K562 (cell line): ENCODE measurements around the gene LTO1. TPM values are rescaled to one million over a fixed set of nuclear protein-coding genes. Genes with fewer than 3 reads are reported as not detected.

Source experiments
- ATAC-seq: fragments of 200-7000 bp; cut with Tn5 transposase; 3 replicates; pipeline ENCODE4 v1.9.1; 2020; ENCODE audit warnings: moderate library complexity
- BruUV-seq: library from RNA; stranded (reverse); fragments of 400-500 nt; replicated peaks from 2 replicates; lab custom pipeline; 2021; lab: Mats Ljungman, UMichigan
- CTCF ChIA-PET: fragments of 300-600 bp; formaldehyde crosslinking; extraction: SDS; loops from one replicate; lab custom pipeline; 2021; ENCODE audit warnings: low intra/inter-chr PET ratio; lab: Yijun Ruan, JAX
- POLR2A ChIA-PET: fragments of 300-600, 350-650 bp; sonication (Branson Sonifier 250); formaldehyde crosslinking; extraction: SDS; loops from one replicate; lab custom pipeline; 2021; ENCODE audit warnings: antibody characterized with exemption, inconsistent platforms; lab: Yijun Ruan, JAX
- DNase-seq, 4 experiments: peaks; one replicate each; pipeline versions ENCODE4 v3.0.0 to v3.0.0-alpha.2; 2011 to 2018; ENCODE audit warnings: low spot score in 3 of 4, mixed read lengths in 3 of 4; ENCODE audit errors: extremely low read depth in 1 of 4
- FAIRE-seq: peaks from 2 replicates; lab custom pipeline; 2011; peaks lifted over from hg19 to GRCh38; lab: Jason Lieb, UNC
- H2AFZ ChIP-seq: 2 replicates; pipeline ENCODE4 v1.6.0; 2011; ENCODE audit warnings: low read depth, low read length, control low read depth, inconsistent platforms
- H3K27ac ChIP-seq: fragments of 200-600 bp; 3 replicates; pipeline ENCODE4 v1.8.0; 2011; ENCODE audit warnings: low read depth, mild to moderate bottlenecking, control low read depth, inconsistent platforms, low read length, moderate library complexity, mixed read lengths; ENCODE audit errors: extremely low read depth
- H3K27me3 ChIP-seq, 2 experiments: fragments of 300-600 bp in 1 of 2; 2 replicates in 1 of 2; 3 replicates in 1 of 2; pipeline versions ENCODE4 v1.6.0 to v1.8.0; 2011; ENCODE audit warnings: inconsistent platforms in 2 of 2, low read length in 2 of 2, mild to moderate bottlenecking in 1 of 2, mixed read lengths in 1 of 2, moderate library complexity in 1 of 2; ENCODE audit not compliant: control insufficient read depth in 2 of 2, insufficient read depth in 2 of 2
- H3K36me3 ChIP-seq: fragments of 300-600 bp; 3 replicates; pipeline ENCODE4 v1.8.0; 2011; ENCODE audit warnings: mild to moderate bottlenecking, low read length, inconsistent platforms; ENCODE audit not compliant: control insufficient read depth, insufficient read depth
- H3K4me1 ChIP-seq, 2 experiments: fragments of 200-600 bp in 1 of 2; replicated peaks in 1 of 2; 2 replicates in 1 of 2; 3 replicates in 1 of 2; pipeline versions ENCODE4 v1.5.1 to v1.8.0; 2011; ENCODE audit warnings: inconsistent platforms in 2 of 2, low read length in 2 of 2, mild to moderate bottlenecking in 1 of 2, mixed read lengths in 1 of 2, moderate library complexity in 1 of 2; ENCODE audit not compliant: control insufficient read depth in 2 of 2, insufficient read depth in 2 of 2
- H3K4me2 ChIP-seq: 2 replicates; pipeline ENCODE4 v1.6.1; 2011; ENCODE audit warnings: low read length, control low read depth, inconsistent platforms, mixed read lengths; ENCODE audit not compliant: insufficient read depth
- H3K4me3 ChIP-seq: fragments of 200-600 bp; sonication (generic), shearing (Covaris generic); 2 replicates; pipeline ENCODE4 v1.5.1; 2016; ENCODE audit warnings: control low read depth, inconsistent platforms
- H3K79me2 ChIP-seq: fragments of 200-600 bp; 3 replicates; pipeline ENCODE4 v1.8.0; 2011; ENCODE audit warnings: low read length, inconsistent platforms; ENCODE audit not compliant: control insufficient read depth, insufficient read depth
- H3K9ac ChIP-seq, 2 experiments: 2 replicates each; pipeline versions ENCODE4 v1.6.0 to v1.6.1; 2011; ENCODE audit warnings: low read depth in 2 of 2, low read length in 2 of 2, control low read depth in 1 of 2, inconsistent platforms in 1 of 2, mild to moderate bottlenecking in 1 of 2, mixed read lengths in 1 of 2; ENCODE audit not compliant: insufficient read depth in 1 of 2
- H3K9me1 ChIP-seq: one replicate; pipeline ENCODE4 v1.6.0; 2011; ENCODE audit warnings: inconsistent platforms, mild to moderate bottlenecking, low read length, moderate library complexity; ENCODE audit not compliant: control insufficient read depth, insufficient read depth
- H3K9me3 ChIP-seq: replicated peaks from 2 replicates; pipeline ENCODE4 v1.5.1; 2011; ENCODE audit warnings: low read depth, low read length, inconsistent platforms; ENCODE audit not compliant: control insufficient read depth, insufficient read depth
- H4K20me1 ChIP-seq: replicated peaks from 2 replicates; pipeline ENCODE4 v1.6.1; 2011; ENCODE audit warnings: low read length, inconsistent platforms, mixed read lengths; ENCODE audit not compliant: control insufficient read depth, insufficient read depth
- BRF2 ChIP-seq: IDR thresholded peaks from 3 replicates; pipeline ENCODE4 v1.6.1; 2011; ENCODE audit warnings: borderline replicate concordance, mild to moderate bottlenecking; ENCODE audit not compliant: insufficient read length, insufficient read depth
- CTCF ChIP-seq, 3 experiments: IDR thresholded peaks in 2 of 3; conservative IDR thresholded peaks in 1 of 3; 2 replicates each; pipeline ENCODE4 v1.5.1; 2011 to 2012; ENCODE audit warnings: low read length in 3 of 3, mild to moderate bottlenecking in 3 of 3, control low read depth in 2 of 3, improper control_type of control experiment in 1 of 3, inconsistent platforms in 1 of 3, low read depth in 1 of 3, mixed read lengths in 1 of 3, moderate library complexity in 1 of 3; ENCODE audit not compliant: insufficient read depth in 2 of 3
- FOXA1 ChIP-seq: fragments of 450-650 bp; IDR thresholded peaks from 2 replicates; pipeline ENCODE4 v1.6.1; 2016; ENCODE audit warnings: mild to moderate bottlenecking, borderline replicate concordance
- GATA2 ChIP-seq: sonication (generic); formaldehyde crosslinking; IDR thresholded peaks from 2 replicates; pipeline ENCODE4 v1.4.0; 2020; ENCODE audit warnings: mild to moderate bottlenecking, missing genetic modification reagents
- GATAD2B ChIP-seq: fragments of 450-650 bp; IDR thresholded peaks from 2 replicates; pipeline ENCODE4 v1.6.1; 2017; ENCODE audit warnings: mild to moderate bottlenecking, borderline replicate concordance
- RAD21 ChIP-seq, 2 experiments: fragments of 250-450 bp in 1 of 2; fragments of 450-650 bp in 1 of 2; sonication (Bioruptor Pico) in 1 of 2; formaldehyde crosslinking in 1 of 2; IDR thresholded peaks in 1 of 2; conservative IDR thresholded peaks in 1 of 2; 2 replicates each; pipeline versions ENCODE4 v1.4.0 to v1.8.0; 2020 to 2022; ENCODE audit warnings: mild to moderate bottlenecking in 2 of 2, moderate library complexity in 1 of 2
- SETDB1 ChIP-seq: IDR thresholded peaks from one replicate; pipeline ENCODE4 v1.6.1; 2012; ENCODE audit warnings: low read length, control low read depth, inconsistent platforms
- SPI1 ChIP-seq: IDR thresholded peaks from 2 replicates; pipeline ENCODE4 v1.6.1; 2011; ENCODE audit warnings: low read depth, low read length, control low read depth, borderline replicate concordance
- WGBS: fragments of 100-300 bp; shearing (Covaris generic); methylation state at CpG from one replicate; pipeline ENCODE4 v1.1.6; 2016; ENCODE audit warnings: low coverage, mixed read lengths; ENCODE audit not compliant: insufficient coverage; ENCODE audit errors: missing lambda C conversion rate; 5-methylcytosine and 5-hydroxymethylcytosine counted together
- in situ Hi-C: fragments of 300-500 bp; cut with MboI; formaldehyde crosslinking; loops from 4 replicates; pipeline ENCODE4 v1.15.0; 2018; ENCODE audit warnings: inconsistent platforms, mixed read lengths
- intact Hi-C: fragments of 100-400 bp; cut with micrococcal nuclease; formaldehyde crosslinking; loops from 2 replicates; pipeline ENCODE4 v1.14.2; 2022
- polyA plus RNA-seq, 8 experiments: library from polyadenylated mRNA; depleted of rRNA in 4 of 8; stranded (reverse) in 5 of 8; unstranded in 3 of 8; fragments of >200 nt; fragmentation: Nextera tagmentation in 2 of 8; fragmentation: Illumina TruSeq in 1 of 8; extraction: Ambion mirVana in 2 of 8; extraction: Trizol in 1 of 8; gene quantifications; 2 replicates each; pipeline versions ENCODE4 v1.2.1 to v1.2.3, GENCODE V29; 2011 to 2014; ENCODE audit warnings: inconsistent platforms in 1 of 8, missing spikeins in 1 of 8
- total RNA-seq, 7 experiments: library from RNA; depleted of rRNA in 6 of 7; stranded (reverse); fragments of >200 nt in 6 of 7; fragmentation: Illumina TruSeq in 2 of 7; extraction: Trizol in 2 of 7; gene quantifications; 2 replicates each; pipeline versions ENCODE4 v1.2.1 to v1.2.3, GENCODE V29; 2011 to 2021; ENCODE audit warnings: low replicate concordance in 1 of 7

LTO1 gene
- total and polyA plus RNA-seq, 9 of the 15 experiments (the other 6 are each of a cell fraction or from before 2014, with no cell fraction given), result 2.6 to 43.4 (median 19.1) TPM

GRCh38 chr11:69662021-69662698 is 13.0 kb downstream of the LTO1 start:
- peak; percentile 58; the same call in 1 of the 3 replicates for ATAC-seq

More at GRCh38 chr11:69662021-69662698, 13.0 kb downstream of the LTO1 start:
- intact Hi-C loops, result no loop called here
- CTCF ChIA-PET, result no interaction called here
- Histone ChIP-seq H2AFZ (no peak overlapping the region), H3K27ac (no peak overlapping the region), H3K4me1 (peaks cover 0 to 9% of the 10 kb centered on the region in 2 experiments; a peak in 2 of 5 replicates), H3K79me2 (no peaks in the 10 kb centered on the region), H3K9me1 (peaks cover 3% of the 10 kb centered on the region)
- no peak for TF ChIP-seq SETDB1
- no peak for TF ChIP-seq FOXA1
- no peak for TF ChIP-seq GATA2
- TF ChIP-seq SPI1, result peak; percentile 40; the same call in 1 of the 2 replicates
- peak in 1 of 2 experiments; percentile 21; a peak in 1 of 4 replicates for TF ChIP-seq RAD21 (CRISPR knock-in tag; conservative IDR thresholded peaks at IDR 0.05 in 1 of 2, IDR thresholded peaks at IDR 0.05 in 1 of 2)
- TF ChIP-seq BRF2, result no peak
- no peak for TF ChIP-seq GATAD2B
- TF ChIP-seq CTCF (IDR thresholded peaks at IDR 0.05 in 2 of 3, conservative IDR thresholded peaks at IDR 0.05 in 1 of 3; ENCODE audit: insufficient read depth in 2 of 3, low read depth in 1 of 3, low read length in 3 of 3), result peak in 2 of 3 experiments; percentile 28 to 34; a peak in 1 of 6 replicates
- TF ChIP-seq, all 486 proteins: peak for 3
- FAIRE-seq (peak; percentile 15), DNase-seq (no peak)
- Histone ChIP-seq H3K9ac (no peak overlapping the region), H3K9me3 (no peaks in the 10 kb centered on the region), H3K4me2 (no peak overlapping the region), H3K36me3 (peaks cover 26% of the 10 kb centered on the region; the same call in 1 of the 3 replicates), H3K27me3 (no peaks in the 10 kb centered on the region; a peak in 1 of 5 replicates), H4K20me1 (no peaks in the 10 kb centered on the region), H3K4me3 (no peak overlapping the region)
- POLR2A ChIA-PET, result interaction anchor here (1.4 kb wide), 1 partner anchor 13 kb away, joined by 5 read pairs; the partner anchor contains the start of gene LTO1
- BruUV-seq, result no TSS peak
- 68% methylated on average over 16 of the region's 16 CpGs for WGBS
- in situ Hi-C loops, result loop anchor here (25.0 kb wide), 2 partner anchors 825 to 1025 kb away; partner anchors contain the start of gene CPT1A
